Left hindlimb (tissue), 1 donor: ENCODE results near the gene SMARCA4.

Experiments used
- DNase-seq: peaks from one replicate; pipeline ENCODE4 v3.0.0-alpha.2; 2018

The SMARCA4 gene

GRCh38 chr19:11106477-11106876, 145.6 kb downstream of the SMARCA4 start:
- DNase-seq = peak; percentile 64

- no peak for DNase-seq
Observed at GRCh38 chr19:11108746-11109145, 147.9 kb downstream of the SMARCA4 start.

- DNase-seq = no peak
Observed at GRCh38 chr19:11111117-11111770, 150.4 kb downstream of the SMARCA4 start.

GRCh38 chr19:11111771-11112144, 150.9 kb downstream of the SMARCA4 start:
- no peak for DNase-seq
